ENCODE results near the gene SCAPER.
"Not testable (repeated sequence)": the region's sequence is repeated elsewhere in the genome, so short reads cannot be mapped to it uniquely, and the experiment has no call there.

Gene SCAPER

DNA sequence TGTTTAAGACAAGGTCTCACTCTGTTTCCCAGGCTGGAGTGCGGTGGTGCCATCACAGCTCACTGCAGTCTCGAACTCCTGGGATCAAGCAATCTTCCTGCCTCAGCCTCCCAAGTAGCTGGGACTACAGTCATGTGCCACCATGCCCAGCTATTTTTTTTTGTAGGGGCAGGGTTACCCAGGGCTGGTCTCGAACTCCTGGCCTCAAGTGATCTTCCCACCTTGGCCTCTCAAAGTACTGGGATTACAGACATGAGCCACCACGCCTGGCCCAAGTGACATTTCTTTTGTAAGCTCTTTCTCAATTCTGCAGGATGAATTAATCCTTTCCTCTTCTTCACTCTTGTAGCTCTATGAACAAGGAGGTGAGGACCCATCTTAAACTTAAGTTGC is 592.0 kb downstream of the SCAPER start:
- not testable (repeated sequence) for DNase-seq (ENCODE audit: low read depth in 2 of 2)

DNA sequence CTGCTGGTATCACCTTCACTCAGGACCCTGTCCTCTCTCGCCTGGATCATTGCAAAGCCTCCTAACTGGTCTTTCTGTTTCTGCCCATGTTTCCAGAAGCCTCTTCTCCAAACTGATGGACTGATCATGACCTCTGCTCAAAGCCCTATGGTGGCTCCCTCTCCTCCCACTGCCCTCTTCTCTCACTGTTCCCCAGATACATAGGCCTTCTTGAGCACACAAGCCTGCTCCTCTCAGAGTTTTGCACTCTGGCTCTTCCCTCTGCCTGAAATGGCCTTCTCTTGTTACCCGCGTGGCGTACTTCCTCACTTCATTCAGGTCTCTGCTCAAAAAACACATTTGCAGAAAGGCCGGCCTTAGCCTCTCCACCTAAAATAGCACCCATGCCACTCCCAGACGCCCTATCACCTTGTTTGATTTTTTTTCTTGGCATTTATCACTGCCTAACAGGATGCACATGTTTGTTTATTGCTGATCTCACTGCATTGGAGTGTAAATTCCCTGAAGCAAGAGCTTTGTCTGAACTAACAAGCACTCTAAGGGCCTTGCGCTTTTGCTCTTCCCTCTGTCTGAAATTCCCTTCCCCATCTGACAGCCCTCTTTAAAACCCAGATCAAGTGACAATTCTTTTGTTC is 592.5 kb downstream of the SCAPER start:
- DNase-seq (ENCODE audit: low read depth in 2 of 2): no peak

DNA sequence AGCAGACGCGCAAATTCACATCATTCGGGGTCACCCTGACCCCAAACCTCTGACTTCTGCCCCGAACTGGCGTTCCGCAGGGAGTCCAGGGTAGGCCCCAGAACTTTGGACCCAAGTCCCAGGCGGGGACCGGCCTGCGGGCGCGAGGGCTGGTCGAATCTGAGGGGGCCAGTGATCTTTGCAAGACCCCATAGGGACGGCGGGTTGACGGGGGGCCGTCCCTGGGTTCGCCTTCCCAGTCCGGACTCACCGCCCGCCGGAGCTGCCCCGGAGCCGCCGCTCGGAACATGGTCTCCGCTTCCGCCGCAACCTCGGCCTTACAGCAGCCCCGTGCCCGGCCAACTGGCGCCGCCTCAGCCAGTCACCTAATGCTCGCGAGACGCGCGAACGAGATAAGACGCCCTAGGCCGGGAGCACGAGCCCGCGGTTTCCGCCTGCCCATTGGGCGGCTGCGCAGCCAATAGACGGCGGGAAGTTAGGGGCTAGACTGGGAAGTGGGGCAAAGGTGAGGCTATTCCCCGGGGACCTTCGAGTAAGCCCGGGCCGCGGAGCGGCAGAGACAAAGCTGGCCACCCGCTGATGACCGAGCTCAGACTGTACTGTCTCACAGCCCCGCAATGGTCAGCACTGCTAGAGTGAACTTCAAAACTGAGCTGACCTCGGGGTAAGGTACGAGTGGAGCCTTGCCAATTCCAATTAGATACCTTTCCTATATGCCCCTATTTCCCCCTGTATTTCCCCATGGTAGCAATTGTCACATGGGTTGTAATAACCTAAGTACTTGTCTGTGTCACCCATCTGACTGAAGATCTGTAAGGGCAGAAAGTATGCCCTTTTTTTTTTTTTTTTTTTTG is 593.8 kb downstream of the SCAPER start, which contains the start of gene ETFA:
Gene ETFA, minus strand, starts transcription at position 370 of the 854 bp plus-strand sequence. Its CDS starts 81 bp downstream, at position 289.
- DNase-seq (ENCODE audit: low read depth in 2 of 2): peak; percentile 77 to 83

DNA sequence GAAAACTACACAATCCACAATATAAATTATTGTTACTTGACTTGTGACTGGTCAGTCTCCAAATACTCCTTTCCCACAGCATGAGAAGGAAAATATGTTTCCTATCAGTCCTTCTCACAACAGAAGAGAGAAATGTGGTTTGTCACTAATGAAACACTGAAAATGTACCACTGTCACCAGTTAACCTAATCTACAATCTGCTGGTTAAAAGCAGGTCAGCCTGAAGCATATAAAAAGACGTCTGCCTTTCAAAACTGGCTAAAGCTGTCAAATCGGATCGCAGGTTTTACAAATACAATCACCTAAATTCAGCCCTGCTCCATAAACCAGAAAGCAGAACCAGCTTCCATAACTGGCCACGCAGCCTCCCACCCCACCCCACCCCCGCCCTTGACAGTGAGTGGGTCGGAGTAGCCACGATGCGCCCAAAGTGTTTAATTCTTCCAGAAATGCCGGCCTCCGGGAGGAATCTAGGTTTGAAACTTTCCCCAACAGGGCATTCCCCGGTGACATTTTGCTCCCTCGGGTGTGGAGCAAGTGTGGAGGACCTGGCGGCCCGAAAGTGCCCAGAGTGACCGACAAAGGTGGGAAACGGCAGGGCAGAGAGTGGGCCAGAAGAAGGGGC is 594.6 kb downstream of the SCAPER start:
- DNase-seq (ENCODE audit: low read depth in 2 of 2): no peak

DNA sequence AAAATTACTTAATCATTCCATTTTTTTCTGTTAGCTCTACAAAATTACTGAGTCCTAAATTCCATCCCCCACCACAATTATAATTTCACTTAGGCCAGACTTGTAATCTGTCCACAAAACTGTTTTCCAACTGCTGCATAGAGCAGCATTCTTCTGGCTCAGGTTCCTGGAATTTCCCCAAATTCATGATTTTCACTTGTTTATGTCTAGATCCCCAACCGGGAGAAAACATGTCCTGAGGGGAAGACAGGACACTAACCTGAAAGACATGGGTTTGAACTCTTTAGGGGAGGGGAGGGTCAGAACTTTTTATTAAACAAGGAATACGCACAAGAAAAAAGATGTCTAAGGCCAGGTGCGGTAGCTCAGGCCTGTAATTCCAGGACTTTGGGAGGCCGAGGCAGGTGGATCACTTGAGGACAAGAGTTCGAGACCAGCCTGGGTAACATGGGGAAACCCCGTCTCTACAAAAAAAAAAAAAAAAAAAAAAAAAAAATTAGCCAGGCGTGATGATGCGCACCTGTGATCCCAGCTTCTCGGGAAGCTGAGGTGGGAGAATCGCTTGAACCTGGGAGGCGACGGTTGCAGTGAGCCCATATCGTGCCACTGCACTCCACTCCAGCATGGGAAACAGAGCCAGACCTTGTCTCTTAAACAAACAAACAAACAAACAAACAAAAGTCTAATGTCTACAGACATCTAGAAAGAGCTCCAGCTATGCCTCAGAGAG is 595.4 kb downstream of the SCAPER start:
- DNase-seq (ENCODE audit: low read depth in 2 of 2): no peak

DNA sequence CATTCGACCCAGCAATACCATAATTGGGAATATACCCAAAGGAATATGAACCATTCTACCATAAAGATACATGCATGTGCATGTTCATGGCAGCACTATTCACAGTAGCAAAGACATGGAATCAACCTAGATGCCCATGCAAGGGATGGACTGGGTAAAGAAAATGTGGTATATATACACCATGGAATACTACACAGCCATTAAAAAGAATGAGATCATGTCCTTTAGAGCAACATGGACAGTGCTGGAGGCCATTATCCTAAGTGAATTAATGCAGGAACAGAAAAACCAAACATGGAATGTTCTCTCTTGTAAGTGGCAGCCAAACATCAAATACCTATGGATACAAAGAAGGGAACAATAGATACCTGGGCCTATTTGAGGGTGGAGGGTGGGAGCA is 601.2 kb downstream of the SCAPER start:
- DNase-seq (ENCODE audit: low read depth in 2 of 2): no peak

DNA sequence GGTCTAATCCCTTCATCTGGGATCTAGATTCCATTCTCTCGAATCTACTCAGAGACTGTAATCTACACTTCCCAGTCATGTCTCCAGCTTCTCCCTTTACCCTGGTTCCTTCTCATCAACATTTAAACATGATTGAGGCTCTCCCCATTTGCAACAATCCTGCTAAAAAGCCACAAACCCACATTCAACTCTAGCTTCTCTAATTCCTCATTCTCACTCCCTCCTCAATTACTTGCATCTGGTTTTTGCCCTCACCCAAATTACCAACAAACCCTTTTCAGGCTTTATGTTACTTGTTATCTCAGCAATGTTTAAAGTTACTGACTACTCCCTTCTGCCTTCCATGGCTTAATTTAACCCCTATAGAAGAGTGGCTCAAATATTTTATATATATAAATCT is 605.4 kb downstream of the SCAPER start:
- no peak for DNase-seq (ENCODE audit: low read depth in 2 of 2)

DNA sequence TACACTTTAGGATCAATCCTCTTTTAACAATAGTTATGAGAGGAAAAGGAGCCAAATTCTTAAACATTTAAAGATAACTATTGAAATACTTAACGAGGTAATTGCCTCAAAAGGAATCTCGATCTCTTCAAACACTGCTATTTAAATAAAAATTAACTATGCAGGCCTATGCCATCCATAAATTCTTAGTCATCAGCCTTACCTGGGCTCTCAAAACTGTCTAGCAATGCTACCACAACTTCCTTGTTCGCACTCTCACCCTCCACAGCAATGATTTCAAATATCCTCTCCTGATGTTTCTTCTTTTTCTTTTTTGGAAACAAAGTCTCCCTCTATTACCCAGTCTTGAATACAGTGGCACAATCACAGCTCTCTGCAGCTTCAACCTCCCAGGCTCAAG is 606.2 kb downstream of the SCAPER start:
- DNase-seq (ENCODE audit: low read depth in 2 of 2): no peak

DNA sequence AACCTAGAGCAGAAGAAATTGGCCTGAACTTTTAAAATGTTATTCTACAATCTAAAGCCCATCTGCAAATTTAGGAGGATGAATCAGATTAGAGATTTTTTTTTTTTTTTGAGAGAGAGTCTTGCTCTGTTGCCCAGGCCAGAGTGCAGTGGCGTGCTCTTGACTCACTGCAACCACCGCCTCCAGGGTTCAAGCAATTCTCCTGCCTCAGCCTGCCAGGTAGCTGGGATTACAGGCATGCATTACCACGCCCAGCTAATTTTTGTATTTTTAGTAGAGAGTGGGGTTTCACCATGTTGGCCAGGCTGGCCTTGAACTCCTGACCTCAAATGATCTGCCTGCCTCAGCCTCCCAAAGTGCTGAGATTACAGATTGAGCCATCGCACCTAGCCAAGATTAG is 607.2 kb downstream of the SCAPER start:
- DNase-seq (ENCODE audit: low read depth in 2 of 2): not testable (repeated sequence)

All from stimulated activated CD8-positive, alpha-beta memory T cell treated with anti-CD3 and anti-CD28 coated beads, Interleukin-15, amount 100 ng/mL, for 4 hours (primary cell).